Measurements from ENCODE around the gene ADH4.
"Not testable (repeated sequence)": the region's sequence is repeated elsewhere in the genome, so short reads cannot be mapped to it uniquely, and the experiment has no call there.

ADH4 gene

DNA sequence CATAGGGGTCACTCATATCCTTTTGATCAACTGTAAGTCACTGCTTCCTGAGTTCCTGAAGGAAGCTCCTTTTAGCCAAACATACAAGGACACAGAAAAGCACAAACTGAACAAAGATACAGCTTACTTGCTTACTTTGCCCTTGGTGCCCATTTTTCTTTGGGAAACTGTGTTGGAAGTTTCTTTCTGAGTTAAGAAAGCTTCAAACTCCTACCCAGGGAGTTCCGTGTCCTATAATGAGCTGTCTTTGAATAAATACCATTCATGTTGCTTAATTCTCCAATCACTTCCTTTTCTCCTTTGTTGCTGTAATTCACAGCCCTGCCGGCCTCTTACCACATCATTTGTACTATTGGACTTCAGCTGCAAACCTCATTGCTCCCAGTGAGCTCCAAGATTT lies at the start of gene ADH4:
Gene ADH4 (minus strand): TSS at position 228 of the 400 bp plus-strand sequence. CDS start 75 bp downstream, at position 153.
- DNase-seq (ENCODE audit: low spot score) (no peak), ATAC-seq (ENCODE audit: low read depth) (no peak)
- Histone ChIP-seq H3K27ac (ENCODE audit: poor library complexity, severe bottlenecking) (no peak within 1 kb of the TSS), H3K36me3 (ENCODE audit: low read depth) (no peaks in the 10 kb centered on the region), H3K4me3 (ENCODE audit: severe bottlenecking) (no peak within 1 kb of the TSS), H3K27me3 (ENCODE audit: insufficient read depth, poor library complexity, severe bottlenecking) (no peaks in the 10 kb centered on the region), H3K9me3 (ENCODE audit: severe bottlenecking) (no peaks in the 10 kb centered on the region), H3K4me1 (ENCODE audit: insufficient read depth, poor library complexity, severe bottlenecking) (no peaks in the 10 kb centered on the region)
- TF ChIP-seq, protein P1, sequence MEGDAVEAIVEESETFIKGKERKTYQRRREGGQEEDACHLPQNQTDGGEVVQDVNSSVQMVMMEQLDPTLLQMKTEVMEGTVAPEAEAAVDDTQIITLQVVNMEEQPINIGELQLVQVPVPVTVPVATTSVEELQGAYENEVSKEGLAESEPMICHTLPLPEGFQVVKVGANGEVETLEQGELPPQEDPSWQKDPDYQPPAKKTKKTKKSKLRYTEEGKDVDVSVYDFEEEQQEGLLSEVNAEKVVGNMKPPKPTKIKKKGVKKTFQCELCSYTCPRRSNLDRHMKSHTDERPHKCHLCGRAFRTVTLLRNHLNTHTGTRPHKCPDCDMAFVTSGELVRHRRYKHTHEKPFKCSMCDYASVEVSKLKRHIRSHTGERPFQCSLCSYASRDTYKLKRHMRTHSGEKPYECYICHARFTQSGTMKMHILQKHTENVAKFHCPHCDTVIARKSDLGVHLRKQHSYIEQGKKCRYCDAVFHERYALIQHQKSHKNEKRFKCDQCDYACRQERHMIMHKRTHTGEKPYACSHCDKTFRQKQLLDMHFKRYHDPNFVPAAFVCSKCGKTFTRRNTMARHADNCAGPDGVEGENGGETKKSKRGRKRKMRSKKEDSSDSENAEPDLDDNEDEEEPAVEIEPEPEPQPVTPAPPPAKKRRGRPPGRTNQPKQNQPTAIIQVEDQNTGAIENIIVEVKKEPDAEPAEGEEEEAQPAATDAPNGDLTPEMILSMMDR (IDR thresholded peaks at IDR 0.05; ENCODE audit: poor library complexity, severe bottlenecking), result no peak

DNA sequence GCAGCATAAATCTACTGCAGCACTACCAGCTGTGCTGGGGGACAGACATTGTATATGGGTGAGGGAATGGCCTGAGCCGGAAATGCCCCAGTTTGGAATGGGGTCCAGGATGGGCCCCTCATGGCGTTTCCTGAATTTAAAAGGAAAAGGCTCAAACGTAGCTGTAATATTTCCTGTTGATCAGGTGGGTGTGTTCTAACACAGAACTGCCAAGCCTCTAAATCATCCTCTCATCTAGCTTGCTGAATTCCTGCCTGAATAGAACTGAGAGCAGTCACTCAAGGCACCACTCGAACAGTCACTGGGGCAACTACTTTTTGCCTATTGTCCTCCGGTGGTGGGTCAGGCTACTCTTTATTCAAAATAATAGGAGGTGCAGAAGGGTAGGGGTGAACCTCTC lies 46.2 kb upstream of the ADH4 start:
- H3K36me3 ChIP-seq (ENCODE audit: low read depth), result no peaks in the 10 kb centered on the region
- no peaks in the 10 kb centered on the region for H3K9me3 ChIP-seq (ENCODE audit: severe bottlenecking)
- no peak overlapping the region for H3K27ac ChIP-seq (ENCODE audit: poor library complexity, severe bottlenecking)
- TF ChIP-seq, protein P1 (IDR thresholded peaks at IDR 0.05; ENCODE audit: poor library complexity, severe bottlenecking), result no peak
- no peak overlapping the region for H3K4me3 ChIP-seq (ENCODE audit: severe bottlenecking)
- H3K27me3 ChIP-seq (ENCODE audit: insufficient read depth, poor library complexity, severe bottlenecking), result no peaks in the 10 kb centered on the region
- no peaks in the 10 kb centered on the region for H3K4me1 ChIP-seq (ENCODE audit: insufficient read depth, poor library complexity, severe bottlenecking)
- ATAC-seq (ENCODE audit: low read depth), result no peak
- DNase-seq (ENCODE audit: low spot score), result no peak

DNA sequence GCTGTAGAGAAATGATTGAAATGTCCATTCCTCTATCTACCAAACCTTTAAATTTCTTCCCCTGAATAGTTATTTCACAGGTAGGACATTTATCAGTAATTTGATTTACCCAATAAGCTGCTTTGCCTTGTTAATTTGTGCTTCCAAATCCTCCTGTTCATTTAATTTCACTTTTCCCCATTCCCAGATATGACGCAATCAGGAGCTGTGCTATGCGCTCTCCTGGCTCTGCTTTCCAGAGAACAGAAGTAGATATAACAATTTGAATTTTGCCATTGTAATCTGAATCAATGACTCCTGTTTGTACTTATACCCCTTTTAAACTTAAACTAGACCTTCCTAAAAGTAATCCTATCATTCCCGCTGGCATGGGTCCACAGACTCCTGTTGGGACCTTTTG lies 45.8 kb upstream of the ADH4 start:
- H3K4me1 ChIP-seq (ENCODE audit: insufficient read depth, poor library complexity, severe bottlenecking); H3K4me3 ChIP-seq (ENCODE audit: severe bottlenecking); H3K9me3 ChIP-seq (ENCODE audit: severe bottlenecking); H3K36me3 ChIP-seq (ENCODE audit: low read depth); H3K27me3 ChIP-seq (ENCODE audit: insufficient read depth, poor library complexity, severe bottlenecking); DNase-seq (ENCODE audit: low spot score); H3K27ac ChIP-seq (ENCODE audit: poor library complexity, severe bottlenecking); ATAC-seq (ENCODE audit: low read depth): not testable (repeated sequence)

DNA sequence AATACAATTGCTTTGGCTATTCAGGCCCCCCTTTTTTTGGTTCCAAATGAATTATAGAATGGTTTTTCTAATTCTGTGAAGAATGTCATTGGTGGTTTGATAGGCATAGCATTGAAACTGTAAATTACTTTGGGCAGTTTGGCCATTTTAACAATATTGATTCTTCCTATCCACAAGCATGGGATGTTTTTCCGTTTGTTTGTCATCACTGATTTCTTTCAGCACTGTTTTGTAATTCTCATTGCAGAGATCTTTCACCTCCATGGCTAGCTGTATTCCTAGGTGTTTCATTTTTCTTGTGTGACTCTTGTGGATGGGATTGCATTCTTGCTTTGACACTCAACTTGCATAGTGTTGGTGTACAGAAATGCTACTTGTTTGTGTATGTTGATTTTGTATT lies 41.9 kb upstream of the ADH4 start:
- Histone ChIP-seq H3K36me3 (ENCODE audit: low read depth) (no peaks in the 10 kb centered on the region), H3K27me3 (ENCODE audit: insufficient read depth, poor library complexity, severe bottlenecking) (no peaks in the 10 kb centered on the region), H3K27ac (ENCODE audit: poor library complexity, severe bottlenecking) (no peak overlapping the region), H3K9me3 (ENCODE audit: severe bottlenecking) (no peaks in the 10 kb centered on the region), H3K4me3 (ENCODE audit: severe bottlenecking) (no peak overlapping the region), H3K4me1 (ENCODE audit: insufficient read depth, poor library complexity, severe bottlenecking) (no peaks in the 10 kb centered on the region)
- ATAC-seq (ENCODE audit: low read depth) (no peak), DNase-seq (ENCODE audit: low spot score) (no peak)
- TF ChIP-seq, protein P1 (IDR thresholded peaks at IDR 0.05; ENCODE audit: poor library complexity, severe bottlenecking), result no peak

DNA sequence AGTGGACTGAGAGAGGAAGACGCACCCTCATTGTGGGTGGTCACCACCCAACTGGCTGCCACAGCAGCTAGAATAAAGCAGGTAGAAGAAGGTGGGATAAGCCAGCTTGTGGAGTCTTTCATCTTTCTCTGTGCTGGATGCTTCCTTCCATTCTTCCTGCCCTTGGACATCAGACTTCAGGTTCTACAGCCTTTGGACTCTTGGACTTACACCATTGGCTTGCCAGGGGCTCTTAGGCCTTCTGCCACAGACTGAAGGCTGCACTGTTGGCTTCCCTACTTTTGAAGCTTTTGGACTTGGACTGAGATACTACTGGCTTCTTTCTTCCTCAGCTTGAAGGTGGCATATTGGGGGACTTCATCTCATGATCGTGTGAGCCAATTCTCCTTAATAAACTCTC lies 41.5 kb upstream of the ADH4 start:
- ATAC-seq (ENCODE audit: low read depth), result no peak
- H3K27ac ChIP-seq (ENCODE audit: poor library complexity, severe bottlenecking), result no peak overlapping the region
- H3K9me3 ChIP-seq (ENCODE audit: severe bottlenecking), result no peaks in the 10 kb centered on the region
- TF ChIP-seq, protein P1 (IDR thresholded peaks at IDR 0.05; ENCODE audit: poor library complexity, severe bottlenecking), result no peak
- no peaks in the 10 kb centered on the region for H3K4me1 ChIP-seq (ENCODE audit: insufficient read depth, poor library complexity, severe bottlenecking)
- no peak overlapping the region for H3K4me3 ChIP-seq (ENCODE audit: severe bottlenecking)
- H3K27me3 ChIP-seq (ENCODE audit: insufficient read depth, poor library complexity, severe bottlenecking), result no peaks in the 10 kb centered on the region
- DNase-seq (ENCODE audit: low spot score), result no peak
- no peaks in the 10 kb centered on the region for H3K36me3 ChIP-seq (ENCODE audit: low read depth)

All from RWPE2 (cell line).